ENCODE measurements around the gene KDM1A.

- TF ChIP-seq POLR2AphosphoS5 (IDR thresholded peaks at IDR 0.05; ENCODE audit: low read depth, low read length), result no peak
- no peak for TF ChIP-seq POLR2A (IDR thresholded peaks at IDR 0.05; ENCODE audit: low read depth, low read length)
- TF ChIP-seq POU2F2 (IDR thresholded peaks at IDR 0.05; ENCODE audit: low read depth, low read length), result no peak
- TF ChIP-seq TAF1 (IDR thresholded peaks at IDR 0.05; ENCODE audit: low read depth, low read length), result no peak
- TF ChIP-seq SPI1 (IDR thresholded peaks at IDR 0.05; ENCODE audit: low read depth, low read length), result peak; percentile 85
- no peak for TF ChIP-seq PAX5 (IDR thresholded peaks at IDR 0.05; ENCODE audit: insufficient read depth, low read length, severe bottlenecking)
Measured at GRCh38 chr1:23103001-23103889, 84.0 kb downstream of the KDM1A start.

Data from GM12891 (cell line).